ENCODE results near the gene MRPL45. TPM values are rescaled to one million over a fixed set of nuclear protein-coding genes. Genes with fewer than 3 reads are reported as not detected.
A peak's percentile ranks its signal among the peaks of the same experiment; 100 is the strongest.

MRPL45 gene
- total RNA-seq, 6 donors from 2014 or later, result 5.7 to 28.9 (median 25.2) TPM

DNA sequence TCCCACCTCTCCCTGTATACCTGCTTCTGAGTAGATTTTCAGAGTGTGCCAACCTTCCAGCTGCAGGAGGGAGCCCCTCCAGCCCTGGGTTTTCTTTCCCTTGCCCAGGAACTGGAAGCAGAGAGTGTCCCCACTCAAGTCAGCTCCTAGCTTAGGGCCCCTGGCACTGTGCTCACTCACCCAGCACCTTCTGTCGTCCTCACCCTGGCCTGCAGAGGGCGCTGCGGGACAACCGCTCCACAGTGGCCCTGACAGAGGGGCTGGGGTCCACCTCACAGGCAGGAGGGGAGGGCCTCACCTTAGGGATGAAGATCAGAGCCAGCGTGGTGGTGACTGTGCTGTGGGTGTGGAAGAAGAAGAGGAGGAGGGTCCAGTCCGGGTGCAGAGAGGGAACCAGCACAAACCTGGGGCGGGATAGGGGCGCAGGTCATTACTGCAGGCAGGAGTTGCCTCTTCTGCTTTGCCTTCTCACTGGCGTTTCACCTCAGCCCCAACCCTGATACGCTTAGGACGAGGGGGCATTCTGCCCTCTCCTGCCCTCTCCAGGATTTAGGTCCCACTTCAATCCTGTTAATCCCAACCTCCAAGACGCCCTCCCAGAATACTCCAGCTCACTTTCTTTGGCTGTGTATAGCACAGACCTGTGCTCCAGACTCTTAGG is 36.8 kb downstream of the MRPL45 start:
- ATAC-seq (ENCODE audit: low FRiP score in 2 of 2) (no peak), DNase-seq (peak; percentile 28 to 76)
- TF ChIP-seq CTCF (IDR thresholded peaks at IDR 0.05), result peak in 5 of 6 experiments; percentile 10 to 46 (median 33)
- TF ChIP-seq POLR2A (IDR thresholded peaks at IDR 0.05), result no peak
- TF ChIP-seq EP300 (IDR thresholded peaks at IDR 0.05), result no peak
- no peak for TF ChIP-seq POLR2AphosphoS5 (IDR thresholded peaks at IDR 0.05)
- no peaks in the 10 kb centered on the region for H3K36me3 ChIP-seq
- 50 to 54% methylated on average over 12 of the region's 12 CpGs for WGBS, 2 donors
- no peak overlapping the region for H3K27ac ChIP-seq
- H3K9me3 ChIP-seq, result no peaks in the 10 kb centered on the region
- no peak overlapping the region for H3K4me3 ChIP-seq
- no peaks in the 10 kb centered on the region for H3K27me3 ChIP-seq
- no peaks in the 10 kb centered on the region for H3K4me1 ChIP-seq

DNA sequence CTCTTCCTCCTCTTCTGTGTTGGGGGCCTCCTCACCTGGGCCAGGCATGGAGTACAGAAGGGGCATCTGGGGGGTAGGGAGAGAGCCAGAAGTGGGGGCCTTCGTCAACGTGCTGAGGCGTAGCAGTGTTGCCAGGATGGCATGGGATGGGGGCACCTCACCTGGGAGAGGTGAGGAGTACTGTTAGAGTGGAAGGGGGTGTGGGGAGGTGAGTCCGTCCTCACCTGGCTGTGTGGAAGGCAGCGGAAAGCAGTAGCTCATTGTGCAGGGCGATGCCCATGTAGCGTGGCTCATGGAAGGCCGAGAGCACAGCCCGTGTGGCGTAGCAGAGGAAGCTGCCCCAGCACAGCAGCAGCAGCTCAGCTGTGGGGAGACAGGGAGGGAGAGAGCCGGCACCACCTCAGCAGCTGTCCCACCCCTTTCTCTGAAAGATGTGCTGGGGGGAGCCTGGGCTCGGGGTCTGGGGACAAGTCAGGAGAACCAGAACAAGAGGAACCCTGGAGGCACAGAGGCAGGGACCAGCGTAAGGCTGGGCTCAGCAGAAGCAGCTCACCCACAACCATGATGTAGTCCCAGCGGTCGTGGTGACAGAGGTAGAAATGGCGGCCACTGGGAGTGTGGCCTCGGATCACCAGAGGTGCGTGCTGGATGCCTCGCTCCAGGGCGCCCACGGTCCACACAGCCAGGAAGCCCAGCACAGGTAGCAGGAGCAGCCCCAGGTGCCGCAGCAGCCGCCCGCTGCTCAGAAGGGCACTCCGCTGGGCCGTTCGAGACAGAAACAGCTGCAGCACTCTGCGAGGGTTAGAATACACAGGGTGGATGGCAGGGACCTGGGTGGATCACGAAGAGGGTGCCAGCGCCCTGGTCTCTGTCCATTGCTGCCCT is 37.8 kb downstream of the MRPL45 start:
- Histone ChIP-seq H3K27me3 (no peaks in the 10 kb centered on the region), H3K4me3 (no peak overlapping the region), H3K27ac (no peak overlapping the region), H3K4me1 (no peaks in the 10 kb centered on the region), H3K36me3 (no peaks in the 10 kb centered on the region), H3K9me3 (no peaks in the 10 kb centered on the region)
- no peak for TF ChIP-seq POLR2AphosphoS5 (IDR thresholded peaks at IDR 0.05)
- no peak for TF ChIP-seq EP300 (IDR thresholded peaks at IDR 0.05)
- no peak for TF ChIP-seq CTCF (IDR thresholded peaks at IDR 0.05)
- no peak for TF ChIP-seq POLR2A (IDR thresholded peaks at IDR 0.05)
- WGBS, 2 donors, result 83 to 88% methylated on average over 23 to 25 of the region's 30 CpGs
- peak; percentile 15 to 80 for DNase-seq
- no peak for ATAC-seq (ENCODE audit: low FRiP score in 2 of 2)

- no peak overlapping the region for H3K27ac ChIP-seq
- H3K27me3 ChIP-seq, result no peaks in the 10 kb centered on the region
- H3K36me3 ChIP-seq, result no peaks in the 10 kb centered on the region
- H3K9me3 ChIP-seq, result no peaks in the 10 kb centered on the region
- WGBS, 2 donors, result 95 to 100% methylated on average over 3 to 10 of the region's 11 CpGs
- no peak for ATAC-seq (ENCODE audit: low FRiP score in 2 of 2)
- peak in 1 of 2 donors; percentile 64 for DNase-seq
- H3K4me3 ChIP-seq, result no peak overlapping the region
- no peak for TF ChIP-seq POLR2A (IDR thresholded peaks at IDR 0.05)
- no peak for TF ChIP-seq EP300 (IDR thresholded peaks at IDR 0.05)
- TF ChIP-seq POLR2AphosphoS5 (IDR thresholded peaks at IDR 0.05), result no peak
- TF ChIP-seq CTCF (IDR thresholded peaks at IDR 0.05), result no peak
- no peaks in the 10 kb centered on the region for H3K4me1 ChIP-seq
Observed at GRCh38 chr17:38336838-38337237, 39.9 kb downstream of the MRPL45 start.

GRCh38 chr17:38338053-38338452 is 41.1 kb downstream of the MRPL45 start:
- DNase-seq (no peak), ATAC-seq (ENCODE audit: low FRiP score in 2 of 2) (no peak)
- no peaks in the 10 kb centered on the region for H3K27me3 ChIP-seq
- H3K36me3 ChIP-seq, result no peaks in the 10 kb centered on the region
- H3K9me3 ChIP-seq, result no peaks in the 10 kb centered on the region
- H3K4me1 ChIP-seq, result no peaks in the 10 kb centered on the region
- H3K27ac ChIP-seq, result no peak overlapping the region
- WGBS, 2 donors, result 63 to 86% methylated on average over 3 to 5 of the region's 5 CpGs
- no peak overlapping the region for H3K4me3 ChIP-seq
- TF ChIP-seq POLR2A (IDR thresholded peaks at IDR 0.05), result no peak
- no peak for TF ChIP-seq CTCF (IDR thresholded peaks at IDR 0.05)
- TF ChIP-seq POLR2AphosphoS5 (IDR thresholded peaks at IDR 0.05), result no peak
- no peak for TF ChIP-seq EP300 (IDR thresholded peaks at IDR 0.05)
